H9 (cell line): Measurements from ENCODE around the gene SLC2A4RG. TPM values are rescaled to one million over a fixed set of nuclear protein-coding genes. Genes with fewer than 3 reads are reported as not detected.

Source experiments
- DNase-seq: peaks from one replicate; pipeline ENCODE4 v3.0.0-alpha.2; 2017
- H2AFZ ChIP-seq: one replicate; pipeline ENCODE4 v1.6.1; 2013; ENCODE audit warnings: mild to moderate bottlenecking, low read length, control low read depth, moderate library complexity
- H2AK5ac ChIP-seq: 2 replicates; pipeline ENCODE4 v1.6.1; 2013; ENCODE audit warnings: low read length, control low read depth, mixed read lengths; ENCODE audit not compliant: insufficient read length
- H2BK120ac ChIP-seq: one replicate; pipeline ENCODE4 v1.6.1; 2013; ENCODE audit warnings: low read depth, mild to moderate bottlenecking, low read length, control low read depth, inconsistent platforms; ENCODE audit not compliant: poor library complexity, severe bottlenecking
- H2BK12ac ChIP-seq: 2 replicates; pipeline ENCODE4 v1.6.1; 2013; ENCODE audit warnings: low read length, control low read depth, mixed read lengths, low read depth; ENCODE audit not compliant: insufficient read length
- H2BK15ac ChIP-seq: 2 replicates; pipeline ENCODE4 v1.6.1; 2013; ENCODE audit warnings: low read depth, low read length, control low read depth
- H2BK20ac ChIP-seq: one replicate; pipeline ENCODE4 v1.6.1; 2013; ENCODE audit warnings: low read depth, mild to moderate bottlenecking, low read length, control low read depth, inconsistent platforms; ENCODE audit not compliant: poor library complexity, severe bottlenecking
- H2BK5ac ChIP-seq: 2 replicates; pipeline ENCODE4 v1.6.1; 2013; ENCODE audit warnings: low read length, control low read depth, mixed read lengths; ENCODE audit not compliant: insufficient read length
- H3K14ac ChIP-seq: 2 replicates; pipeline ENCODE4 v1.6.1; 2013; ENCODE audit warnings: low read length, control low read depth; ENCODE audit not compliant: insufficient read depth
- H3K18ac ChIP-seq: 2 replicates; pipeline ENCODE4 v1.6.1; 2013; ENCODE audit warnings: low read depth, mild to moderate bottlenecking, mixed read lengths, low read length, control low read depth; ENCODE audit not compliant: insufficient read length
- H3K23ac ChIP-seq: 2 replicates; pipeline ENCODE4 v1.6.1; 2013; ENCODE audit warnings: low read length, control low read depth, mixed read lengths, low read depth; ENCODE audit not compliant: insufficient read length
- H3K23me2 ChIP-seq: 2 replicates; pipeline ENCODE4 v1.6.1; 2013; ENCODE audit warnings: low read depth, mild to moderate bottlenecking, mixed read lengths, low read length, control low read depth; ENCODE audit not compliant: insufficient read length, poor library complexity, severe bottlenecking
- H3K27ac ChIP-seq: 2 replicates; pipeline ENCODE4 v1.5.1; 2013; ENCODE audit warnings: low read length, control low read depth, mixed read lengths, low read depth; ENCODE audit not compliant: insufficient read length
- H3K27me3 ChIP-seq: 2 replicates; pipeline ENCODE4 v1.6.1; 2013; ENCODE audit warnings: low read length, control low read depth, inconsistent platforms; ENCODE audit not compliant: insufficient read depth
- H3K4ac ChIP-seq: 2 replicates; pipeline ENCODE4 v1.6.1; 2013; ENCODE audit warnings: low read depth, mild to moderate bottlenecking, control low read depth, inconsistent platforms, low read length, moderate library complexity
- H3K4me1 ChIP-seq: 2 replicates; pipeline ENCODE4 v1.6.1; 2013; ENCODE audit warnings: low read length, control low read depth, inconsistent platforms; ENCODE audit not compliant: insufficient read depth
- H3K4me2 ChIP-seq: 2 replicates; pipeline ENCODE4 v1.6.1; 2013; ENCODE audit warnings: low read length, control low read depth, mixed read lengths; ENCODE audit not compliant: insufficient read length, insufficient read depth
- H3K56ac ChIP-seq: 2 replicates; pipeline ENCODE4 v1.6.1; 2013; ENCODE audit warnings: low read depth, mild to moderate bottlenecking, mixed read lengths, low read length, control low read depth; ENCODE audit not compliant: insufficient read length
- H3K79me1 ChIP-seq: 2 replicates; pipeline ENCODE4 v1.6.1; 2013; ENCODE audit warnings: low read depth, mild to moderate bottlenecking, moderate library complexity, low read length, control low read depth, inconsistent platforms; ENCODE audit not compliant: insufficient read depth, poor library complexity, severe bottlenecking
- H3K79me2 ChIP-seq: 2 replicates; pipeline ENCODE4 v1.6.1; 2013; ENCODE audit warnings: low read length, control low read depth, inconsistent platforms; ENCODE audit not compliant: insufficient read depth
- H3K9ac ChIP-seq: 2 replicates; pipeline ENCODE4 v1.6.1; 2013; ENCODE audit warnings: low read length, control low read depth, mixed read lengths; ENCODE audit not compliant: insufficient read length; ENCODE audit errors: extremely low read depth
- H3K9me3 ChIP-seq: one replicate; pipeline ENCODE4 v1.6.1; 2013; ENCODE audit warnings: low read depth, low read length, inconsistent platforms; ENCODE audit not compliant: control insufficient read depth
- H3T11ph ChIP-seq: one replicate; pipeline ENCODE4 v1.6.1; 2013; ENCODE audit warnings: mild to moderate bottlenecking, low read length, control low read depth, inconsistent platforms
- H4K20me1 ChIP-seq: one replicate; pipeline ENCODE4 v1.6.1; 2013; ENCODE audit not compliant: control insufficient read depth, insufficient read length, insufficient read depth
- H4K5ac ChIP-seq: 2 replicates; pipeline ENCODE4 v1.6.1; 2013; ENCODE audit warnings: low read depth, mild to moderate bottlenecking, mixed read lengths, low read length, control low read depth; ENCODE audit not compliant: insufficient read length
- H4K8ac ChIP-seq: replicated peaks from 2 replicates; pipeline ENCODE4 v1.6.1; 2013; ENCODE audit warnings: low read length, control low read depth, mixed read lengths, low read depth; ENCODE audit not compliant: insufficient read length
- H4K91ac ChIP-seq: 2 replicates; pipeline ENCODE4 v1.6.1; 2013; ENCODE audit warnings: low read depth, mild to moderate bottlenecking, moderate library complexity, mixed read lengths, low read length, control low read depth; ENCODE audit not compliant: insufficient read length
- H3K27ac Mint-ChIP-seq, 3 experiments: 2 replicates in 2 of 3; 3 replicates in 1 of 3; pipeline ENCODE4 v1.8.0; 2020 to 2021; ENCODE audit warnings: mixed read lengths in 3 of 3, mild to moderate bottlenecking in 1 of 3, moderate library complexity in 1 of 3
- H3K27me3 Mint-ChIP-seq: 2 replicates; pipeline ENCODE4 v1.8.0; 2021; ENCODE audit warnings: low read depth, mild to moderate bottlenecking, moderate library complexity, mixed read lengths
- H3K36me3 Mint-ChIP-seq, 3 experiments: 2 replicates in 2 of 3; 3 replicates in 1 of 3; pipeline ENCODE4 v1.8.0; 2020 to 2021; ENCODE audit warnings: low read depth in 3 of 3, mixed read lengths in 3 of 3; ENCODE audit not compliant: insufficient read depth in 1 of 3
- H3K4me1 Mint-ChIP-seq, 2 experiments: 2 replicates each; pipeline ENCODE4 v1.8.0; 2020; ENCODE audit warnings: mixed read lengths in 2 of 2
- H3K4me3 Mint-ChIP-seq, 2 experiments: 2 replicates in 1 of 2; 3 replicates in 1 of 2; pipeline ENCODE4 v1.8.0; 2020 to 2021; ENCODE audit warnings: mild to moderate bottlenecking in 2 of 2, mixed read lengths in 2 of 2, moderate library complexity in 1 of 2
- H3K9me3 Mint-ChIP-seq, 2 experiments: 2 replicates in 1 of 2; 3 replicates in 1 of 2; pipeline ENCODE4 v1.8.0; 2020; ENCODE audit warnings: mild to moderate bottlenecking in 2 of 2, mixed read lengths in 2 of 2, moderate library complexity in 1 of 2
- CTCF ChIP-seq: fragments of 200-600 bp; sonication (generic); conservative IDR thresholded peaks from 3 replicates; pipeline ENCODE4 v1.8.0; 2021; ENCODE audit warnings: antibody characterized with exemption, mild to moderate bottlenecking
- WGBS: extraction: QIAGEN DNeasy Blood & Tissue Kit; methylation state at CpG from one replicate; pipeline ENCODE4 v1.1.7; 2013; ENCODE audit warnings: missing lambda C conversion rate, low lambda C conversion rate, mixed read lengths; ENCODE audit not compliant: insufficient read length; ENCODE audit errors: extremely low coverage; 5-methylcytosine and 5-hydroxymethylcytosine counted together
- total RNA-seq: library from RNA; stranded (reverse); gene quantifications from 2 replicates; pipeline ENCODE4 v1.2.1, GENCODE V29; 2021

Gene SLC2A4RG
- total RNA-seq, 1 experiment from 2014 or later, result 43.9 TPM

GRCh38 chr20:63791497-63792156 is 52.1 kb downstream of the SLC2A4RG start:
- Mint-ChIP-seq H3K27ac (peak overlapping the region in 1 of 3 experiments; percentile 75; a peak in 2 of 7 replicates), H3K4me1 (peaks cover 7 to 10% of the 10 kb centered on the region in 2 experiments; a peak in 3 of 4 replicates), H3K27me3 (peaks cover 2% of the 10 kb centered on the region; the same call in 1 of the 2 replicates), H3K4me3 (no peak overlapping the region), H3K36me3 (peaks cover 0 to 20% (median 17%) of the 10 kb centered on the region in 3 experiments; a peak in 5 of 7 replicates), H3K9me3 (no peaks in the 10 kb centered on the region)
- DNase-seq, result no peak
- Histone ChIP-seq H3K27me3 (no peaks in the 10 kb centered on the region), H3K23me2 (no peaks in the 10 kb centered on the region), H3K27ac (no peak overlapping the region), H3K56ac (no peak overlapping the region), H2BK120ac (no peak overlapping the region), H3K79me1 (peaks cover 5% of the 10 kb centered on the region), H3K9ac (no peak overlapping the region), H2AFZ (no peak overlapping the region), H3T11ph (no peak overlapping the region), H4K20me1 (no peaks in the 10 kb centered on the region), H2BK12ac (no peak overlapping the region), H2AK5ac (no peak overlapping the region), H4K5ac (no peak overlapping the region), H3K18ac (no peak overlapping the region), H4K91ac (no peak overlapping the region), H2BK15ac (no peak overlapping the region), H3K4me2 (no peak overlapping the region), H3K23ac (no peak overlapping the region), H3K14ac (no peak overlapping the region), H3K4ac (no peak overlapping the region), H2BK20ac (no peak overlapping the region), H2BK5ac (no peak overlapping the region), H3K4me1 (no peaks in the 10 kb centered on the region), H3K9me3 (no peaks in the 10 kb centered on the region), H3K79me2 (no peaks in the 10 kb centered on the region), H4K8ac (no peak overlapping the region)
- no CpG with 5 or more reads among the region's 23 CpGs for WGBS
- TF ChIP-seq CTCF, result no peak
